22Rv1 (cell line): ENCODE measurements around the gene STAM.

Source experiments
- CTCF ChIP-seq: fragments of 450-650 bp; IDR thresholded peaks from 2 replicates; pipeline ENCODE4 v1.5.1; 2017; ENCODE audit warnings: mild to moderate bottlenecking
- ZFX ChIP-seq: fragments of 450-650 bp; IDR thresholded peaks from 2 replicates; pipeline ENCODE4 v1.6.1; 2017; ENCODE audit warnings: antibody characterized with exemption, borderline replicate concordance

- TF ChIP-seq CTCF (no peak), ZFX (no peak)
Observed at GRCh38 chr10:17731331-17732020, 87.5 kb downstream of the STAM start.
